DOHH2 (cell line): ENCODE results near the gene RBMS2.
"Not testable (repeated sequence)": the region's sequence is repeated elsewhere in the genome, so short reads cannot be mapped to it uniquely, and the experiment has no call there.

Experiments used
- H3F3A ChIP-seq: fragments of 200-600 bp; sonication (generic), shearing (Covaris generic); 2 replicates; pipeline ENCODE4 v1.6.0; 2016; ENCODE audit warnings: antibody characterized with exemption, mild to moderate bottlenecking; ENCODE audit not compliant: control insufficient read depth, insufficient read depth
- H3K27ac ChIP-seq: fragments of 200-600 bp; sonication (generic); 2 replicates; pipeline ENCODE4 v1.5.1; 2014; ENCODE audit warnings: low read depth, mild to moderate bottlenecking, low read length, moderate library complexity
- H3K27me3 ChIP-seq: fragments of 200-600 bp; sonication (generic); 2 replicates; pipeline ENCODE4 v1.6.1; 2014; ENCODE audit warnings: mild to moderate bottlenecking, low read length, mixed read lengths; ENCODE audit not compliant: control insufficient read depth
- H3K36me3 ChIP-seq: fragments of 200-600 bp; sonication (generic); 2 replicates; pipeline ENCODE4 v1.6.1; 2014; ENCODE audit warnings: mild to moderate bottlenecking, low read length, moderate library complexity, mixed read lengths; ENCODE audit not compliant: control insufficient read depth
- H3K4me1 ChIP-seq: fragments of 200-600 bp; sonication (generic); 2 replicates; pipeline ENCODE4 v1.6.1; 2014; ENCODE audit warnings: mild to moderate bottlenecking, low read length, mixed read lengths; ENCODE audit not compliant: control insufficient read depth
- H3K4me2 ChIP-seq: fragments of 200-600 bp; sonication (generic); 2 replicates; pipeline ENCODE4 v1.6.0; 2014; ENCODE audit warnings: mild to moderate bottlenecking, low read length, moderate library complexity
- H3K4me3 ChIP-seq: fragments of 200-600 bp; sonication (generic); 2 replicates; pipeline ENCODE4 v1.5.1; 2014; ENCODE audit warnings: mild to moderate bottlenecking, low read length, mixed read lengths
- H3K79me2 ChIP-seq: fragments of 200-600 bp; sonication (generic); 2 replicates; pipeline ENCODE4 v1.6.1; 2014; ENCODE audit warnings: mild to moderate bottlenecking, low read length, mixed read lengths; ENCODE audit not compliant: control insufficient read depth
- H3K9me2 ChIP-seq: fragments of 200-600 bp; sonication (generic); replicated peaks from 2 replicates; pipeline ENCODE4 v1.6.1; 2014; ENCODE audit warnings: mild to moderate bottlenecking, low read length, mixed read lengths; ENCODE audit not compliant: control insufficient read depth
- H3K9me3 ChIP-seq: fragments of 200-600 bp; sonication (generic); 2 replicates; pipeline ENCODE4 v1.6.1; 2014; ENCODE audit warnings: antibody characterized with exemption, low read length, mixed read lengths; ENCODE audit not compliant: control insufficient read depth, insufficient read depth
- H4K20me1 ChIP-seq: fragments of 200-600 bp; sonication (generic); 2 replicates; pipeline ENCODE4 v1.6.0; 2014; ENCODE audit warnings: low read depth, mild to moderate bottlenecking, antibody characterized with exemption, low read length, moderate library complexity; ENCODE audit not compliant: control insufficient read depth, insufficient read depth
- EZH2phosphoT487 ChIP-seq: fragments of 200-600 bp; sonication (generic); IDR thresholded peaks from 2 replicates; pipeline ENCODE4 v1.6.1; 2017; ENCODE audit warnings: borderline replicate concordance, mild to moderate bottlenecking, antibody characterized with exemption, low read length, moderate library complexity, mixed read lengths
- TF ChIP-seq, protein P1 (sequence below): fragments of 200-600 bp; sonication (generic); IDR thresholded peaks from one replicate; pipeline ENCODE4 v1.5.1; 2014; ENCODE audit warnings: antibody characterized with exemption, mild to moderate bottlenecking, low read depth, low read length; ENCODE audit not compliant: poor library complexity, severe bottlenecking

RBMS2 gene

DNA sequence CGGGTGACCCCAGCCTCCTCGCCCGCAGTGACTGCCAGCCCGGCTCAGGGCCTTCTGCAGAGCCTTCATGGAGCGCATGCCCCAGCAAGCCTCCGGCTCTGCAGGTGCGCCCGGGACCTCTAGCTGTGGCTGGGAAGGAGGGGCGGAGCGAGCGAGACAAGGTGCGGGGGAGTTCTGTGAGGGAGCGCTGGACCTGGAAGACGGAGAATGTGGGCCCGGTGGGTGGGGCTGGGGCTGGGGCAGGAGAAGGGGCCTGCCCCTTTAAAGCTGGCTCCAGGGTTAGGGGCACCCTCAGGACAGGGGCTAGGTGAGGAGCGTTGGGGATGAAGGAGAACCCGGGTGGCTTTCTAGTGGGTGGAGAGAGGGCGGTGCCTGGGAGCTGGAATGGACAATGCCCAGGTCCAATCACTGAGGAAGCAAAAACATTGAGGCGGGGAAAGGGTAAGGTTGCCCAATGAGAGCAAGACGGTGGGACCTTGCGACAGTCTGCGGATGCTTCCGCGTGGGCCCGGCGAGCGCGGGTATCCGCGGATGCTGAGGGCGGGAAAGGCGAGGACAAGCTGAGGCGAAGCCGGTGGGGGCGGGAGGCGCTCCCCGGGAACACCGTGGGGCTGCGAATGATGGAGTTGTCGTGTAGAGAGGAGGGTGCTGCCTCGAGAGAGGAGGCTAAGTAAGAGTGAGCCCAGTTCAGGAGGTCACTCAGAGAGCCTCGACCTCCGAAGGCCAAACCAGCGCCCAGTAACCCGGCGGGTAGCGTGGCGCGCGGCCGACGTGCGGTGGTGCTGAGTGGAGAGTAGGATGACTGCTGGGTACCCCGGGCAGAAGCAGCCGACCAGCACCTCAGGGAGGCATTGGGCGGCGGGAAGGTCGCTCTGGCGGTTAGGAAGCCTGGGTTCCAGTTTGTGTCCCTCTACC, 33.3 kb upstream of the RBMS2 start, which contains the start of gene GLS2:
Gene GLS2, minus strand, starts transcription at position 121 of the 915 bp plus-strand sequence. Its CDS starts 43 bp downstream, at position 78.
- Histone ChIP-seq H3K9me2 (no peaks in the 10 kb centered on the region), H3K4me3 (no peak within 1 kb of the TSS), H3K4me2 (no peak within 1 kb of the TSS), H3K36me3 (no peaks in the 10 kb centered on the region), H4K20me1 (no peaks in the 10 kb centered on the region), H3K79me2 (no peaks in the 10 kb centered on the region), H3K27ac (no peak within 1 kb of the TSS), H3K9me3 (no peaks in the 10 kb centered on the region), H3K4me1 (no peaks in the 10 kb centered on the region), H3F3A (no peaks in the 10 kb centered on the region), H3K27me3 (peaks cover 39% of the 10 kb centered on the region)
- TF ChIP-seq, protein P1, sequence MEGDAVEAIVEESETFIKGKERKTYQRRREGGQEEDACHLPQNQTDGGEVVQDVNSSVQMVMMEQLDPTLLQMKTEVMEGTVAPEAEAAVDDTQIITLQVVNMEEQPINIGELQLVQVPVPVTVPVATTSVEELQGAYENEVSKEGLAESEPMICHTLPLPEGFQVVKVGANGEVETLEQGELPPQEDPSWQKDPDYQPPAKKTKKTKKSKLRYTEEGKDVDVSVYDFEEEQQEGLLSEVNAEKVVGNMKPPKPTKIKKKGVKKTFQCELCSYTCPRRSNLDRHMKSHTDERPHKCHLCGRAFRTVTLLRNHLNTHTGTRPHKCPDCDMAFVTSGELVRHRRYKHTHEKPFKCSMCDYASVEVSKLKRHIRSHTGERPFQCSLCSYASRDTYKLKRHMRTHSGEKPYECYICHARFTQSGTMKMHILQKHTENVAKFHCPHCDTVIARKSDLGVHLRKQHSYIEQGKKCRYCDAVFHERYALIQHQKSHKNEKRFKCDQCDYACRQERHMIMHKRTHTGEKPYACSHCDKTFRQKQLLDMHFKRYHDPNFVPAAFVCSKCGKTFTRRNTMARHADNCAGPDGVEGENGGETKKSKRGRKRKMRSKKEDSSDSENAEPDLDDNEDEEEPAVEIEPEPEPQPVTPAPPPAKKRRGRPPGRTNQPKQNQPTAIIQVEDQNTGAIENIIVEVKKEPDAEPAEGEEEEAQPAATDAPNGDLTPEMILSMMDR = no peak
- no peak for TF ChIP-seq EZH2phosphoT487

DNA sequence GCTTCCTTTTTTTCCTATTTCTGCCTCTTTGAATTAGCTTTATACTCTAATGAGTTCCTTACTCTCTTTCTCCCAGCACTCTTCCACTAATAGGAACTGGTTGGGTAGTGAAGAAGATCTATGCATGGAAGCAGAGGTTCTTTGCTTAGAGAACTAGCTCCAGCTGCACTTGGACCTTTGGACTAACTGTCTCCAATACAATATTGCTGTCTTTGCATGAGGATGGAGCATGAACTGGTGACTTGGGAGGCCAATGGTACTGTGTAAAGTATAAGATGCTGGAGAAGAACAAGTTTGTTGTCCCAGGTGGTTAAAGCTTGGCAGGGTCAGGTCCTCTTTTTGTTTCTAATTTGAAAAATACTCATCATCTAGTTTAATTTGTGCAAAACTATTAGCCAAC, 31.3 kb upstream of the RBMS2 start:
- Histone ChIP-seq H3K79me2 (no peaks in the 10 kb centered on the region), H4K20me1 (no peaks in the 10 kb centered on the region), H3K4me2 (no peak overlapping the region), H3K36me3 (no peaks in the 10 kb centered on the region), H3K9me2 (no peaks in the 10 kb centered on the region), H3K4me3 (no peak overlapping the region), H3F3A (no peaks in the 10 kb centered on the region), H3K9me3 (no peaks in the 10 kb centered on the region), H3K27ac (no peak overlapping the region), H3K4me1 (no peaks in the 10 kb centered on the region), H3K27me3 (peaks cover 36% of the 10 kb centered on the region)
- TF ChIP-seq EZH2phosphoT487 = no peak
- TF ChIP-seq, protein P1 = no peak

DNA sequence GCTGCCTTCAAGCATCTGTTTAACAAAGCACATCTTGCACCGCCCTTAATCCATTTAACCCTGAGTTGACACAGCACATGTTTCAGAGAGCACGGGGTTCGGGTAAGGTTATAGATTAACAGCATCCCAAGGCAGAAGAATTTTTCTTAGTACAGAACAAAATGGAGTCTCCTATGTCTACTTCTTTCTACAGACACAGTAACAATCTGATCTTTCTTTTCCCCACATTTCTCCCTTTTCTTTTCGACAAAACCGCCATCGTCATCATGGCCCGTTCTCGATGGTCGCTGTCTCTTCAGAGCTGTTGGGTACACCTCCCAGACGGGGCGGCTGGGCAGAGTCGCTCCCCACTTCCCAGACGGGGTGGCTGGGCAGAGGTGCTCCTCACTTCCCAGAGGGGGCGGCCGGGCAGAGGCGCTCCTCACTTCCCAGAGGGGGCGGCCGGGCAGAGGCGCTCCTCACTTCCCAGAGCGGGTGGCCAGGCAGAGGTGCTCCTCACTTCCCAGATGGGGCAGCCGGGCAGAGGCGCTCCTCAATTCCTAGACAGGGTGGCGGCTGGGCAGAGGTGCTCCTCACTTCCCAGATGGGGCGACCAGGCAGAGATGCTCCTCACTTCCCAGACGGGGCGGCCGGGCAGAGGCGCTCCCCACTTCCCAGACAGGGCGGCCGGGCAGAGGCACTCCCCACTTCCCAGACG, 28.1 kb upstream of the RBMS2 start:
- H3K9me2 ChIP-seq = not testable (repeated sequence)
- H3K27me3 ChIP-seq = peaks cover 19% of the 10 kb centered on the region

DNA sequence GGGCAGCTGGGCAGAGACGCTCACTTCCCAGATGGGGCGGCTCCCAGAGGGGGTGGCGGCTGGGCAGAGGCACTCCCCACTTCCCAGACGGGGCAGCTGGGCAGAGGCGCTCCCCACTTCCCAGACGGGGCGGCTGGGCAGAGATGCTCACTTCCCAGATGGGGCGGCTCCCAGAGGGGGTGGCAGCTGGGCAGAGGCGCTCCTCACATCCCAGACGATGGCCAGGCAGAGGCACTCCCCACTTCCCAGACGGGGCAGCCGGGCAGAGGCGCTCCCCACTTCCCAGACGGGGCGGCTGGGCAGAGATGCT, 27.6 kb upstream of the RBMS2 start:
- not testable (repeated sequence) for H3F3A ChIP-seq, H4K20me1 ChIP-seq, H3K4me3 ChIP-seq, H3K9me2 ChIP-seq, H3K36me3 ChIP-seq, H3K4me1 ChIP-seq, H3K27ac ChIP-seq, H3K79me2 ChIP-seq, H3K4me2 ChIP-seq, H3K9me3 ChIP-seq
- peaks cover 14% of the 10 kb centered on the region for H3K27me3 ChIP-seq

More for the DNA sequence above, 28.1 kb upstream of the RBMS2 start:
- not testable (repeated sequence) for H3K27ac ChIP-seq, H3K36me3 ChIP-seq, H3F3A ChIP-seq, H3K4me3 ChIP-seq, H4K20me1 ChIP-seq, H3K79me2 ChIP-seq, H3K4me1 ChIP-seq, H3K4me2 ChIP-seq, H3K9me3 ChIP-seq

DNA sequence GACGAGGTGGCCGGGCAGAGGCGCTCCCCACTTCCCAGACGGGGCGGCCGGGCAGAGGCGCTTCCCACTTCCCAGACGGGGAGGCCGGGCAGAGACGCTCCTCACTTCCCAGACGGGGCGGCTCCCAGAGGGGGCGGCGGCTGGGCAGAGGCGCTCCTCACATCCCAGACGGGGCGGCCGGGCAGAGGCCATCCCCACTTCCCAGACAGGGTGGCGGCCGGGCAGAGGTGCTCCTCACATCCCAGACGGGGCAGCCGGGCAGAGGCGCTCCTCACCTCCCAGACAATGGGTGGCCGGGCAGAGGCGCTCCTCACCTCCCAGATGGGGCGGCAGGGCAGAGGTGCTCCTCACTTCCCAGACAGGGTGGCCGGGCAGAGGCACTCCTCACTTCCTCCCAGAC, 27.1 kb upstream of the RBMS2 start:
- H3K4me2 ChIP-seq, H3K4me3 ChIP-seq, H4K20me1 ChIP-seq, H3K27ac ChIP-seq, H3K9me3 ChIP-seq, H3K79me2 ChIP-seq, H3K9me2 ChIP-seq, H3K36me3 ChIP-seq, H3K4me1 ChIP-seq, H3F3A ChIP-seq: not testable (repeated sequence)
- peaks cover 10% of the 10 kb centered on the region for H3K27me3 ChIP-seq

DNA sequence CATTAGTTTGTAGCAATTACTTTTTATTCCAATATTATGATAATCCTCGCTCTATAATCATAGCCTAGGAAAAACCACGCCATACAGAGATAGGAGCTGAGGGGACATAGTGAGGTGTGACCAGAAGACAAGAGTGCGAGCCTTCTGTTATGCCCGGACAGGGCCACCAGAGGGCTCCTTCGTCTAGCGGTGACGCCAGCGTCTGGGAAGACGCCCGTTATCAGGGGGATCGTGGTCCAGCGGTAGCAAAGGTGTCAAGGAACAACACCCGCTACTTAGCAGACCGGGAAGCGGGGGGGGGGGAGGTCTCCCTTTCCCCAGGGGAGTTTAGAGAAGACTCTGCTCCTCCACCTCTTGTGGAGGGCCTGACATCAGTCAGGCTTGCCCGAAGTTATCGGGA, 24.9 kb upstream of the RBMS2 start:
- H3F3A ChIP-seq, H3K27ac ChIP-seq, H3K9me2 ChIP-seq, H3K4me1 ChIP-seq, H3K79me2 ChIP-seq, H3K27me3 ChIP-seq, H3K36me3 ChIP-seq, H3K9me3 ChIP-seq, H3K4me3 ChIP-seq, H4K20me1 ChIP-seq, H3K4me2 ChIP-seq: not testable (repeated sequence)
